Spinal cord (tissue), 10 donors: Measurements from ENCODE around the gene ATPAF2. TPM values are rescaled to one million over a fixed set of nuclear protein-coding genes. Genes with fewer than 3 reads are reported as not detected.
"Not testable (repeated sequence)": the region's sequence is repeated elsewhere in the genome, so short reads cannot be mapped to it uniquely, and the experiment has no call there.

Experiments used
- DNase-seq, 6 donors: peaks; one replicate each; pipeline versions ENCODE4 v3.0.0 to v3.0.0-alpha.2; 2013 to 2015; ENCODE audit warnings: low spot score in 6 of 6, low read depth in 4 of 6
- H3K27ac ChIP-seq: one replicate; pipeline ENCODE4 v1.5.1; 2013; ENCODE audit warnings: low read depth, low read length, control low read depth
- H3K27me3 ChIP-seq: one replicate; pipeline ENCODE4 v1.6.1; 2013; ENCODE audit warnings: low read length; ENCODE audit not compliant: control insufficient read depth, insufficient read depth
- H3K36me3 ChIP-seq: one replicate; pipeline ENCODE4 v1.6.1; 2013; ENCODE audit warnings: low read length; ENCODE audit not compliant: control insufficient read depth, insufficient read depth
- H3K4me1 ChIP-seq: one replicate; pipeline ENCODE4 v1.6.1; 2013; ENCODE audit warnings: low read length; ENCODE audit not compliant: control insufficient read depth, insufficient read depth
- H3K4me3 ChIP-seq: one replicate; pipeline ENCODE4 v1.5.1; 2013; ENCODE audit warnings: low read depth, low read length, control low read depth
- H3K9me3 ChIP-seq: one replicate; pipeline ENCODE4 v1.6.1; 2013; ENCODE audit warnings: low read length; ENCODE audit not compliant: control insufficient read depth, insufficient read depth
- WGBS: methylation state at CpG from one replicate; pipeline ENCODE4 v1.1.5; 2013; ENCODE audit warnings: missing lambda C conversion rate; ENCODE audit not compliant: insufficient coverage; 5-methylcytosine and 5-hydroxymethylcytosine counted together
- polyA plus RNA-seq, 2 donors: library from polyadenylated mRNA; unstranded; fragments of 120-200 nt; gene quantifications; one replicate each; pipeline ENCODE4 v1.2.1, GENCODE V29; 2013; ENCODE audit not compliant: insufficient read length in 2 of 2
- total RNA-seq, 2 donors: library from RNA; depleted of rRNA in 1 of 2; stranded (reverse); fragments of 120-200 nt in 1 of 2; fragments of >200 nt in 1 of 2; gene quantifications; one replicate each; pipeline versions ENCODE4 v1.2.3 to v1.2.4, GENCODE V29; 2013 to 2014
- donor health status: healthy.

ATPAF2 gene
- total and polyA plus RNA-seq, 4 donors = 22.8 to 31.5 (median 26.3) TPM

- H3K4me3 ChIP-seq = no peak overlapping the region
- peaks cover 22% of the 10 kb centered on the region for H3K36me3 ChIP-seq
- 69% methylated on average over 5 of the region's 9 CpGs for WGBS
- H3K9me3 ChIP-seq = no peaks in the 10 kb centered on the region
- H3K27ac ChIP-seq = no peak overlapping the region
- H3K27me3 ChIP-seq = no peaks in the 10 kb centered on the region
- peaks cover 11% of the 10 kb centered on the region for H3K4me1 ChIP-seq
- peak in 2 of 6 donors; percentile 23 to 82 for DNase-seq
Measured at GRCh38 chr17:18004884-18005305, 34.1 kb downstream of the ATPAF2 start.

DNA sequence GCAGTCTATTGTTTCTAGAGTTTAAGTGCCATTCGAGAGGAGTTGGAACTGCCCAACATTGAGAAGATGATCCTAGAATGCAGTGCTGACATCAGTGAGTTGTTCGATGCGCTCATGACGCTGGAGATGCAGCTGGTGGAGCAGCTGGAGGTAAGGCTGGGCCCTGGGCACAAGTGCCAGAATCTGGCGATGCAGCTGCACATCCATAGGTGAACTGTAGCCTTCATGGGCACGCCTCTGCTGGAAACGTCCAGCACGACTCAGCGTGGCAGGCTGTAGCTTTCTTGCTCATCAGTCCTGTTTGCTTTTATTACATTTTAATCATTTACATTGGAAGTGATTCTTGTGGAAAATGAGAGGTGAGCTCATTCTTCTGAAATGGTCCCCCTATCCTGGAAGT is 34.6 kb downstream of the ATPAF2 start:
- no peak overlapping the region for H3K4me3 ChIP-seq
- no peak overlapping the region for H3K27ac ChIP-seq
- peaks cover 21% of the 10 kb centered on the region for H3K36me3 ChIP-seq
- 65% methylated on average over 5 of the region's 9 CpGs for WGBS
- peak in 2 of 6 donors; percentile 25 to 68 for DNase-seq
- H3K4me1 ChIP-seq = peaks cover 11% of the 10 kb centered on the region
- no peaks in the 10 kb centered on the region for H3K9me3 ChIP-seq
- H3K27me3 ChIP-seq = no peaks in the 10 kb centered on the region

- no peak for DNase-seq
- Histone ChIP-seq H3K9me3 (no peaks in the 10 kb centered on the region), H3K36me3 (peaks cover 10% of the 10 kb centered on the region), H3K4me1 (peaks cover 11% of the 10 kb centered on the region), H3K27ac (no peak overlapping the region), H3K4me3 (no peak overlapping the region), H3K27me3 (no peaks in the 10 kb centered on the region)
- WGBS = 89% methylated on average over 1 of the region's 2 CpGs
Measured at GRCh38 chr17:18002171-18002570, 36.8 kb downstream of the ATPAF2 start.

- 92% methylated on average over 2 of the region's 8 CpGs for WGBS
- Histone ChIP-seq H3K4me3 (no peak overlapping the region), H3K27ac (no peak overlapping the region), H3K9me3 (no peaks in the 10 kb centered on the region), H3K36me3 (peaks cover 7% of the 10 kb centered on the region), H3K27me3 (no peaks in the 10 kb centered on the region), H3K4me1 (peaks cover 12% of the 10 kb centered on the region)
- DNase-seq = no peak
Measured at GRCh38 chr17:18000030-18000408, 38.9 kb downstream of the ATPAF2 start.

DNA sequence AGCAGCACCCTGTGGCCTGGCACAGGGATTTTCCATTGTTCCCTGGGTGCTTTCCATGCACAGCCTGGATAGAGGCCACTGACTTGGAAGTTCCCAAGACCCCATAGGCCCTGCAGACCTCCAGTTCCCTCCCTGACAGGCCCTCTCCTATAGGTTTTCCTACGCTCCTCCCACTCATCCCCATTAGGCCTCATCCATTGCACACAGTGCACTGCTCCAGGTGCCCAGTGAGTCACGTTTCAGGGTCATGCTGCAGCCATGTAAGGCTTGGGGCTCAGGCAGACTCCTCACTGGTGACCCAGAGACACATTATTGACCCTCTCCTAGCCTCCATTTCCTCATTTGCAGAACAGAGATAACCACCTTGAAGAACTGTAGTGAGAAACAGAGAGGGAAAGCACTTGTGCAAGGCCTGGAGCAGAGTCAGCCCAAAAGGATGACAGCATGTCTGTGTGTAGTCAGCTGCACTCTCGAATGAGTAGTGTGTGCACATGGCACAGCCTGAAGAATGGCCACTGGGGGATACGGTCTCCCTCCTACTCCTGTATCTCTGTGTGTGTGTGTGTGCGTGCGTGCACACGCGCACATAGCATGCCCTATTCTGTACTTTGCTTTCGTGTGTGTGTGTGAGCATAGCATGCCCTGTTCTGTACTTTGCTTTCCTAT is 39.5 kb downstream of the ATPAF2 start:
- Histone ChIP-seq H3K9me3 (no peaks in the 10 kb centered on the region), H3K4me1 (peaks cover 12% of the 10 kb centered on the region), H3K4me3 (no peak overlapping the region), H3K27ac (no peak overlapping the region), H3K27me3 (no peaks in the 10 kb centered on the region), H3K36me3 (peaks cover 7% of the 10 kb centered on the region)
- DNase-seq = peak in 1 of 6 donors; percentile 61
- WGBS = 81% methylated on average over 7 of the region's 9 CpGs

GRCh38 chr17:17998934-17999333 is 40.0 kb downstream of the ATPAF2 start:
- WGBS = 92% methylated on average over 8 of the region's 8 CpGs
- peaks cover 11% of the 10 kb centered on the region for H3K36me3 ChIP-seq
- H3K4me1 ChIP-seq = peaks cover 12% of the 10 kb centered on the region
- H3K27ac ChIP-seq = no peak overlapping the region
- no peaks in the 10 kb centered on the region for H3K9me3 ChIP-seq
- H3K27me3 ChIP-seq = no peaks in the 10 kb centered on the region
- no peak for DNase-seq
- no peak overlapping the region for H3K4me3 ChIP-seq

DNA sequence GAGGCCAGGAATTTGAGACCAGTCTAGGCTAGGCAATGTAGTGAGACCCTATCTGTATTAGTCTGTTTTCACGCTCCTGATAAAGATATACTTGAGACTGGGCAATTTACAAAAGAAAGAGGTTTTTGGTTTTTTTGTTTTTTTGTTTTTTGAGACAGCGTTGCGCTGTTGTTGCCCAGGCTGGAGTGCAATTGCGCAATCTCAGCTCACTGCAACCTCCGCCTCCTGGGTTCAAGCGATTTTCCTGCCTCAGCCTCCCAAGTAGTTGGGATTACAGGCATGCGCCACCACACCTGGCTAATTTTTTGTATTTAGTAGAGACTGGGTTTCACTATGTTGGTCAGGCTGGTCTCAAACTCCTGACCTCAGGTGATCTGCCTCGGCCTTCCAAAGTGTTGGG is 43.1 kb downstream of the ATPAF2 start:
- 97% methylated on average over 8 of the region's 8 CpGs for WGBS
- H3K27me3 ChIP-seq, H3K27ac ChIP-seq, H3K9me3 ChIP-seq, DNase-seq, H3K4me3 ChIP-seq: not testable (repeated sequence)
- Histone ChIP-seq H3K36me3 (peaks cover 16% of the 10 kb centered on the region), H3K4me1 (peaks cover 14% of the 10 kb centered on the region)

DNA sequence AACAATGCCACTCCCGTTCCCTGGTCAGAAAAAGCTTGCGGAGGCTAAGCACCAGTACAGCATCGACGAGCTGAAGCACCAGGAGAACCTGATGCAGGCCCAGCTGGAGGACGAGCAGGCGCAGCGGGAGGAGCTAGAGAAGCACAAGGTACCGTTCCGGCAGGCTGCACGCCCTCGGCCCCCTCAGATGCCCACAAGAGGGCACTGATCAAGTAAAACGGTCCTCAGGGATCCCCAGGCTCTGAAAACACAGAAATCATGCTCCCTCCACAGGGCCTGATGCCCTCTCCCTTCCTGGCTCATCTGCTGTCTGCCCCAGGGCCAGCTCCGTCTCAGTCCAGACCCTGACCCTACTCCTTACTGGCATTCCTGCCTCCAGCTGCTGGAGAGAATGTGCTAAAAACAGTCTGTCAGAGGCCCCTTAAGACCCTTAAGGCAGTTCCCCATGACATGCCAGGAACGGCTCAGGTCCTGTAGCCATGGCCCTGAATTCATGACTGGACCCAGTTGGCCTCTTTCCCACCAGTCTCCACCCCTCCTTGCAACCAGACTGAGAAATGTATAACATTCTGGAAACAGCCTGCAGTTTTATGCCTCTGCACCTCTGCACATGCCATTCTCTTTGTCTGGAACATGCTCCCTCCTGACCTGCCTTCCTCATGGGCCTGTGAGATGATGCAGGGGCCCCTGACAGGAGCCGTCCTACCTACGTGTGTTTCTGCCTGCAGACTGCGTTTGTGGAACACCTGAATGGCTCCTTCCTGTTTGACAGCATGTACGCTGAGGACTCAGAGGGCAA is 44.5 kb downstream of the ATPAF2 start:
- 43% methylated on average over 18 of the region's 18 CpGs for WGBS
- Histone ChIP-seq H3K27ac (no peak overlapping the region), H3K36me3 (peaks cover 16% of the 10 kb centered on the region), H3K9me3 (no peaks in the 10 kb centered on the region), H3K4me1 (peaks cover 14% of the 10 kb centered on the region), H3K4me3 (no peak overlapping the region), H3K27me3 (no peaks in the 10 kb centered on the region)
- peak in 2 of 6 donors; percentile 60 to 83 for DNase-seq

DNA sequence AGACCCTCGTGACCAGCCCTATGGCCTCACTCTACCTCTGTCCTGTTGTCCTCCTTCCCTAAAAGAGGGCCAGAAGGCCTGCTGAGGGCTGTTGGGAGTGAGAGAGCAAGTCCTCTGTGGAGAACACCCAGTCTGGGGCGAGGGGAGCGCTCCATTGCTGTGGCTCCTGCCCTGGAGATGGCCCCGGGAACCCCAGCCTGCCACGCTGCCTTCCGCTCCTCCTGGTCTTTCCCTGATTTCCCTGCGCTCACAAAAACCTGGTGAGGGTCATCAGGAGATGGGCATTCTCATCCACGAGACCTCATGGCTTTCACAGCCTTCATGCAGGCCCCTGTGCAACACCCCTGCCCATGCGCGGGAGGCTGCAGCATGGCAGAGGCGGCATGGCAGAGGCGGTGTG is 45.1 kb downstream of the ATPAF2 start:
- Histone ChIP-seq H3K27ac (no peak overlapping the region), H3K4me1 (peaks cover 14% of the 10 kb centered on the region), H3K9me3 (no peaks in the 10 kb centered on the region), H3K4me3 (no peak overlapping the region), H3K36me3 (peaks cover 19% of the 10 kb centered on the region), H3K27me3 (no peaks in the 10 kb centered on the region)
- no peak for DNase-seq
- WGBS = 95% methylated on average over 11 of the region's 12 CpGs

- Histone ChIP-seq H3K9me3 (no peaks in the 10 kb centered on the region), H3K27me3 (no peaks in the 10 kb centered on the region), H3K4me1 (peaks cover 14% of the 10 kb centered on the region), H3K27ac (no peak overlapping the region), H3K36me3 (peaks cover 24% of the 10 kb centered on the region), H3K4me3 (no peak overlapping the region)
- 100% methylated on average over 1 of the region's 2 CpGs for WGBS
- no peak for DNase-seq
Measured at GRCh38 chr17:17993366-17993765, 45.6 kb downstream of the ATPAF2 start.
